ENCODE measurements around the gene HSPA13.

The HSPA13 gene

GRCh38 chr21:14366998-14367397 lies 15.9 kb downstream of the HSPA13 start:
- Histone ChIP-seq H2AK5ac (ENCODE audit: low read length) (no peak overlapping the region), H3K79me2 (ENCODE audit: control insufficient read depth, insufficient read depth, low read length, poor library complexity) (no peaks in the 10 kb centered on the region), H3K23ac (ENCODE audit: low read length) (no peak overlapping the region), H2BK5ac (ENCODE audit: low read depth, low read length, poor library complexity) (no peak overlapping the region), H3K9ac (ENCODE audit: low read length) (no peak overlapping the region), H3K79me1 (ENCODE audit: low read length) (no peaks in the 10 kb centered on the region), H3K4me3 (ENCODE audit: low read depth, low read length) (no peak overlapping the region), H4K91ac (ENCODE audit: low read depth, low read length) (no peak overlapping the region), H2BK12ac (ENCODE audit: low read length) (no peak overlapping the region), H4K8ac (ENCODE audit: low read depth, low read length) (no peak overlapping the region), H3K4me2 (ENCODE audit: low read length) (no peak overlapping the region), H3K14ac (ENCODE audit: low read length) (no peak overlapping the region), H2AFZ (ENCODE audit: insufficient read depth, low read length, poor library complexity) (no peak overlapping the region), H2BK120ac (ENCODE audit: insufficient read depth, low read length, poor library complexity) (no peak overlapping the region), H3K9me3 (ENCODE audit: insufficient read depth, low read depth, low read length) (no peaks in the 10 kb centered on the region), H3K4ac (ENCODE audit: low read depth, low read length) (no peak overlapping the region), H3K27me3 (ENCODE audit: insufficient read depth, low read length) (no peaks in the 10 kb centered on the region), H3K27ac (ENCODE audit: low read depth, low read length) (no peak overlapping the region), H4K12ac (ENCODE audit: low read depth, low read length) (no peak overlapping the region), H3K4me1 (ENCODE audit: control insufficient read depth in 1 of 2, insufficient read depth in 2 of 2, low read length in 2 of 2) (no peaks in the 10 kb centered on the region), H3K36me3 (ENCODE audit: control insufficient read depth in 1 of 2, insufficient read depth in 2 of 2, low read length in 2 of 2) (no peaks in the 10 kb centered on the region), H3K18ac (ENCODE audit: low read length) (no peak overlapping the region)
- no peak for DNase-seq
- WGBS (ENCODE audit: extremely low coverage, insufficient coverage, insufficient read length): no CpG with 5 or more reads among the region's 3 CpGs

DNA sequence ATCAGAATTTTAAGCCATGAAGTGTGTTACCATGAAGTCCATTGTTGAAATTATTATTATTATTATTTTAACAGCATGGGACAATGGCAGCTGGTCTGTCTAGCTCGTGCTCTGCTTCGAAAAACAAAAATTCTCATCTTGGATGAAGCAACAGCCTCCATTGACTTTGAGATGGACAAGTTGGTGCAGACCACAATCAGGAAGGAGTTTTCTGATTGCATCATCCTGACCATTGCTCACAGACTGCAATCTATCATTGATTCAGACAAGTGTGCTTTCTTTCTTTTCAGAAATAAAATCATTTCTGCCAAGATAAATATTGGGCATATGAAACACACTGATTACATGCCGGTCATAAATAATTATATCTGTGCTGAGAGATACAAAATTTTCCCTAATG lies 21.0 kb downstream of the HSPA13 start:
- Histone ChIP-seq H3K79me1 (ENCODE audit: low read length) (no peaks in the 10 kb centered on the region), H3K4me2 (ENCODE audit: low read length) (no peak overlapping the region), H4K91ac (ENCODE audit: low read depth, low read length) (no peak overlapping the region), H4K12ac (ENCODE audit: low read depth, low read length) (no peak overlapping the region), H3K27me3 (ENCODE audit: insufficient read depth, low read length) (no peaks in the 10 kb centered on the region), H2BK5ac (ENCODE audit: low read depth, low read length, poor library complexity) (no peak overlapping the region), H3K9me3 (ENCODE audit: insufficient read depth, low read depth, low read length) (no peaks in the 10 kb centered on the region), H3K9ac (ENCODE audit: low read length) (no peak overlapping the region), H2AFZ (ENCODE audit: insufficient read depth, low read length, poor library complexity) (no peak overlapping the region), H3K4ac (ENCODE audit: low read depth, low read length) (no peak overlapping the region), H2BK12ac (ENCODE audit: low read length) (no peak overlapping the region), H4K8ac (ENCODE audit: low read depth, low read length) (no peak overlapping the region), H3K4me3 (ENCODE audit: low read depth, low read length) (no peak overlapping the region), H2BK120ac (ENCODE audit: insufficient read depth, low read length, poor library complexity) (no peak overlapping the region), H3K14ac (ENCODE audit: low read length) (no peak overlapping the region), H3K18ac (ENCODE audit: low read length) (no peak overlapping the region), H2AK5ac (ENCODE audit: low read length) (no peak overlapping the region), H3K4me1 (ENCODE audit: control insufficient read depth in 1 of 2, insufficient read depth in 2 of 2, low read length in 2 of 2) (no peaks in the 10 kb centered on the region), H3K36me3 (ENCODE audit: control insufficient read depth in 1 of 2, insufficient read depth in 2 of 2, low read length in 2 of 2) (no peaks in the 10 kb centered on the region), H3K23ac (ENCODE audit: low read length) (no peak overlapping the region), H3K79me2 (ENCODE audit: control insufficient read depth, insufficient read depth, low read length, poor library complexity) (no peaks in the 10 kb centered on the region), H3K27ac (ENCODE audit: low read depth, low read length) (no peak overlapping the region)
- peak in 1 of 2 donors; percentile 6 for DNase-seq
- no CpG with 5 or more reads among the region's 3 CpGs for WGBS (ENCODE audit: extremely low coverage, insufficient coverage, insufficient read length)

DNA sequence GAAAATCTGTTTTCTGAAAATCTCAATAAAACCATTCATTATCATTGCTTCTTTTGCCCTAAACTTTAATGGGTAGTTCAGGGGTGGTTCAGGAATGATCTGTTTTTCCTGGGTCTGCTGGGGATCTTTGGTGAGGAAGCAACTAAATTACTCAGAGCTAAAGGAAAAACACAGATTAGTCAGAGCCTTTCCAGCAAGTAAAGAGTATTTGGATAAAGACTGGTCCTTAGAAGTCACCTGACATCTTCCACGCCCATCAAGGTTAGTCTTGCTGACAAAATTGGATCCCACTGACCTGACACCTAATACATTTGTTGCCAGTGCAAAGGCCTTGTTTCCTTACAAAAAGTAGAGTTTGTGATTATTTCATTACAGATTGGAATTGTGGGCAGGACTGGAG lies 24.2 kb downstream of the HSPA13 start:
- Histone ChIP-seq H3K27ac (ENCODE audit: low read depth, low read length) (no peak overlapping the region), H3K4me3 (ENCODE audit: low read depth, low read length) (no peak overlapping the region), H2AFZ (ENCODE audit: insufficient read depth, low read length, poor library complexity) (no peak overlapping the region), H3K79me1 (ENCODE audit: low read length) (no peaks in the 10 kb centered on the region), H3K4me1 (ENCODE audit: control insufficient read depth in 1 of 2, insufficient read depth in 2 of 2, low read length in 2 of 2) (no peaks in the 10 kb centered on the region), H3K14ac (ENCODE audit: low read length) (no peak overlapping the region), H2BK120ac (ENCODE audit: insufficient read depth, low read length, poor library complexity) (no peak overlapping the region), H3K36me3 (ENCODE audit: control insufficient read depth in 1 of 2, insufficient read depth in 2 of 2, low read length in 2 of 2) (no peaks in the 10 kb centered on the region), H3K18ac (ENCODE audit: low read length) (no peak overlapping the region), H3K27me3 (ENCODE audit: insufficient read depth, low read length) (no peaks in the 10 kb centered on the region), H2BK5ac (ENCODE audit: low read depth, low read length, poor library complexity) (no peak overlapping the region), H3K4me2 (ENCODE audit: low read length) (no peak overlapping the region), H4K8ac (ENCODE audit: low read depth, low read length) (no peak overlapping the region), H2BK12ac (ENCODE audit: low read length) (no peak overlapping the region), H3K9ac (ENCODE audit: low read length) (no peak overlapping the region), H2AK5ac (ENCODE audit: low read length) (no peak overlapping the region), H4K91ac (ENCODE audit: low read depth, low read length) (no peak overlapping the region), H4K12ac (ENCODE audit: low read depth, low read length) (no peak overlapping the region), H3K4ac (ENCODE audit: low read depth, low read length) (no peak overlapping the region), H3K9me3 (ENCODE audit: insufficient read depth, low read depth, low read length) (no peaks in the 10 kb centered on the region), H3K23ac (ENCODE audit: low read length) (no peak overlapping the region), H3K79me2 (ENCODE audit: control insufficient read depth, insufficient read depth, low read length, poor library complexity) (no peaks in the 10 kb centered on the region)
- DNase-seq: no peak
- WGBS (ENCODE audit: extremely low coverage, insufficient coverage, insufficient read length): no CpG with 5 or more reads among the region's 1 CpG

DNA sequence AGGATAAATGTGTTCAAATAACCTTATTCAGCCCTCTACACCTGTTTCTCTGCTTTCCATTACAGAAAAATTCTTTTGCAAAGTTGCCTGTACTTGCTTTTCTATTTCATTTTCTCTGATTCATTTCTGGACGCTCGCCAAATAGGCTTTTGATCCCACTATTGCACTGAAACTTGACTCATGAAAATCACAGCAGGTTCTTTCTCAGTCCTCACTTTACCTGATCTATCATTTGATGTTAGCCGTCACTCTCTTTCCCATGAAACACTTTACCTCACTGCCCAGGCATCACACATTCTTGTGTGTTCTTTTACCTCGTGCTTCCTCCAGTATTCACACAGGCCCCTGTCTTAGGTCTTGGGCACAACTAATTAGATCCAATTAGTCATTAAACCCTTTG lies 26.2 kb downstream of the HSPA13 start:
- H2AK5ac ChIP-seq (ENCODE audit: low read length): no peak overlapping the region
- no peak overlapping the region for H4K12ac ChIP-seq (ENCODE audit: low read depth, low read length)
- H3K4me1 ChIP-seq (ENCODE audit: control insufficient read depth in 1 of 2, insufficient read depth in 2 of 2, low read length in 2 of 2): no peaks in the 10 kb centered on the region
- H3K23ac ChIP-seq (ENCODE audit: low read length): no peak overlapping the region
- H2BK120ac ChIP-seq (ENCODE audit: insufficient read depth, low read length, poor library complexity): no peak overlapping the region
- no peak for DNase-seq
- H2BK12ac ChIP-seq (ENCODE audit: low read length): no peak overlapping the region
- H3K27me3 ChIP-seq (ENCODE audit: insufficient read depth, low read length): no peaks in the 10 kb centered on the region
- WGBS (ENCODE audit: extremely low coverage, insufficient coverage, insufficient read length): no CpG with 5 or more reads among the region's 4 CpGs
- no peaks in the 10 kb centered on the region for H3K36me3 ChIP-seq (ENCODE audit: control insufficient read depth in 1 of 2, insufficient read depth in 2 of 2, low read length in 2 of 2)
- no peak overlapping the region for H3K9ac ChIP-seq (ENCODE audit: low read length)
- no peak overlapping the region for H2BK5ac ChIP-seq (ENCODE audit: low read depth, low read length, poor library complexity)
- no peak overlapping the region for H3K4me3 ChIP-seq (ENCODE audit: low read depth, low read length)
- no peak overlapping the region for H2AFZ ChIP-seq (ENCODE audit: insufficient read depth, low read length, poor library complexity)
- H3K14ac ChIP-seq (ENCODE audit: low read length): no peak overlapping the region
- H4K8ac ChIP-seq (ENCODE audit: low read depth, low read length): no peak overlapping the region
- no peaks in the 10 kb centered on the region for H3K9me3 ChIP-seq (ENCODE audit: insufficient read depth, low read depth, low read length)
- no peaks in the 10 kb centered on the region for H3K79me1 ChIP-seq (ENCODE audit: low read length)
- no peak overlapping the region for H3K27ac ChIP-seq (ENCODE audit: low read depth, low read length)
- H3K79me2 ChIP-seq (ENCODE audit: control insufficient read depth, insufficient read depth, low read length, poor library complexity): no peaks in the 10 kb centered on the region
- no peak overlapping the region for H3K4me2 ChIP-seq (ENCODE audit: low read length)
- no peak overlapping the region for H3K4ac ChIP-seq (ENCODE audit: low read depth, low read length)
- no peak overlapping the region for H4K91ac ChIP-seq (ENCODE audit: low read depth, low read length)
- no peak overlapping the region for H3K18ac ChIP-seq (ENCODE audit: low read length)

DNA sequence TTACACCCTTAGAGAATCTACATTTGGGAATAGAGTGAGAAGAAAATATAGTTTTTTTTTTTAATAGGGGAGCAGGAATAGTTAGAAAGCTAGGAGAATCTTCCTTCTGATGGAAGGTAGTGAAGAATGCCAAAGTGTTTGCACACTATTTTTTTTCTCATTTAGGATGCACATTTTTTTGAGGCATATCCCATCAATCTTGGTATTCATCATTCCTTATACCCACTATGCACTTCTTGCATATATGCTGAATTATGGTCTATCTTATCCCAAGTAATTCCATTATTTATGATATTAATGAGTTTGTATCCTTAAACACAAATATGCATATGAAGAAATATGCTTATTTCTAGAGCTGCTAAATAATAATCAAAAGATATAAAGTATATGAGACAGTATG lies 28.4 kb downstream of the HSPA13 start:
- Histone ChIP-seq H3K36me3 (ENCODE audit: control insufficient read depth in 1 of 2, insufficient read depth in 2 of 2, low read length in 2 of 2) (no peaks in the 10 kb centered on the region), H3K14ac (ENCODE audit: low read length) (no peak overlapping the region), H3K4me2 (ENCODE audit: low read length) (no peak overlapping the region), H3K23ac (ENCODE audit: low read length) (no peak overlapping the region), H3K4ac (ENCODE audit: low read depth, low read length) (no peak overlapping the region), H4K91ac (ENCODE audit: low read depth, low read length) (no peak overlapping the region), H4K8ac (ENCODE audit: low read depth, low read length) (no peak overlapping the region), H3K27me3 (ENCODE audit: insufficient read depth, low read length) (no peaks in the 10 kb centered on the region), H3K4me1 (ENCODE audit: control insufficient read depth in 1 of 2, insufficient read depth in 2 of 2, low read length in 2 of 2) (no peaks in the 10 kb centered on the region), H2BK5ac (ENCODE audit: low read depth, low read length, poor library complexity) (no peak overlapping the region), H2BK12ac (ENCODE audit: low read length) (no peak overlapping the region), H3K9me3 (ENCODE audit: insufficient read depth, low read depth, low read length) (no peaks in the 10 kb centered on the region), H3K18ac (ENCODE audit: low read length) (no peak overlapping the region), H2AFZ (ENCODE audit: insufficient read depth, low read length, poor library complexity) (no peak overlapping the region), H4K12ac (ENCODE audit: low read depth, low read length) (no peak overlapping the region), H2BK120ac (ENCODE audit: insufficient read depth, low read length, poor library complexity) (no peak overlapping the region), H3K79me2 (ENCODE audit: control insufficient read depth, insufficient read depth, low read length, poor library complexity) (no peaks in the 10 kb centered on the region), H2AK5ac (ENCODE audit: low read length) (no peak overlapping the region), H3K4me3 (ENCODE audit: low read depth, low read length) (no peak overlapping the region), H3K9ac (ENCODE audit: low read length) (no peak overlapping the region), H3K79me1 (ENCODE audit: low read length) (no peaks in the 10 kb centered on the region), H3K27ac (ENCODE audit: low read depth, low read length) (no peak overlapping the region)
- no peak for DNase-seq

Data from trophoblast cell (in vitro differentiated cells and primary cell).